Mucosa of descending colon (tissue), 3 donors: ENCODE data around the gene ATAD3B. TPM values are rescaled to one million over a fixed set of nuclear protein-coding genes. Genes with fewer than 3 reads are reported as not detected.

ENCODE experiments used
- ATAC-seq: fragments of 200-7000 bp; cut with Tn5 transposase; one replicate; pipeline ENCODE4 v1.9.1; 2020; ENCODE audit warnings: mild to moderate bottlenecking, moderate library complexity
- DNase-seq, 3 donors: peaks; one replicate each; pipeline ENCODE4 v3.0.0-alpha.2; 2020
- H3K36me3 ChIP-seq: fragments of 200-600 bp; one replicate; pipeline ENCODE4 v1.8.0; 2021; ENCODE audit warnings: low read depth, mild to moderate bottlenecking
- H3K4me1 ChIP-seq: fragments of 200-600 bp; one replicate; pipeline ENCODE4 v1.8.0; 2021; ENCODE audit warnings: low read depth, mild to moderate bottlenecking
- H3K4me3 ChIP-seq: fragments of 200-600 bp; one replicate; pipeline ENCODE4 v1.8.0; 2021; ENCODE audit warnings: mild to moderate bottlenecking
- H3K9me3 ChIP-seq: fragments of 200-600 bp; one replicate; pipeline ENCODE4 v1.8.0; 2021; ENCODE audit warnings: mild to moderate bottlenecking
- intact Hi-C, 2 donors: fragments of 100-400 bp; cut with DNase I in 1 of 2; cut with micrococcal nuclease in 1 of 2; formaldehyde crosslinking; loops; one replicate each; pipeline versions ENCODE4 v1.11.0 to v1.11.1; 2022; cut with DNase I, micrococcal nuclease
- total RNA-seq, 3 donors: library from RNA; stranded (reverse); fragmentation: NEBNext Ultra II Directional in 2 of 3; extraction: Animal tissue kit (Norgen Biotek cat#: 25700) in 2 of 3; gene quantifications; one replicate each; pipeline versions ENCODE4 v1.2.1 to v1.2.4, GENCODE V29; 2021 to 2023
- TF ChIP-seq, protein P1 (sequence below): fragments of 200-600 bp; IDR thresholded peaks from one replicate; pipeline ENCODE4 v1.8.0; 2022; ENCODE audit warnings: antibody characterized with exemption, mild to moderate bottlenecking
- donor health status: DM: no; HTN: no; CAD: no; lungs with moderate emphysema.
- donor health status: DM: no; HTN: no; CAD: no.
- donor health status: DM: no; HTN: yes; CAD: no.

Gene ATAD3B
- total RNA-seq, 3 donors from 2014 or later: 22.8 to 30.9 (median 25.4) TPM

DNA sequence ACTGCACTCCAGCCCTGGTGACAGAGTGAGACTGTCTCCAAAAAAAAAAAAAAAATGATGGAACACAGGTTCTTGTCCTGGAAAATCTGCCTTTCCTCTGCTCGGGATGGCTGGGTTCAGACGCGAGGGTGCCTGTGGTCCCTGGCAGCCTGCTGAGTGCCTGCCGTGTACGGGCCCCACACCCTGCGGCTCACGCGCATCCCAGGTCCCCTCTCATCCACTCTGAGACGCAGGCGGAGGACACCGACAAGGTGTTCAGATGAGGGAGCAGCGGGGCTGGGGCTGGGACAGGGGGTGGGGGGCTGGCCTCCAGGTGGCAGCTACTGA is 46.2 kb upstream of the ATAD3B start:
- TF ChIP-seq, protein P1, sequence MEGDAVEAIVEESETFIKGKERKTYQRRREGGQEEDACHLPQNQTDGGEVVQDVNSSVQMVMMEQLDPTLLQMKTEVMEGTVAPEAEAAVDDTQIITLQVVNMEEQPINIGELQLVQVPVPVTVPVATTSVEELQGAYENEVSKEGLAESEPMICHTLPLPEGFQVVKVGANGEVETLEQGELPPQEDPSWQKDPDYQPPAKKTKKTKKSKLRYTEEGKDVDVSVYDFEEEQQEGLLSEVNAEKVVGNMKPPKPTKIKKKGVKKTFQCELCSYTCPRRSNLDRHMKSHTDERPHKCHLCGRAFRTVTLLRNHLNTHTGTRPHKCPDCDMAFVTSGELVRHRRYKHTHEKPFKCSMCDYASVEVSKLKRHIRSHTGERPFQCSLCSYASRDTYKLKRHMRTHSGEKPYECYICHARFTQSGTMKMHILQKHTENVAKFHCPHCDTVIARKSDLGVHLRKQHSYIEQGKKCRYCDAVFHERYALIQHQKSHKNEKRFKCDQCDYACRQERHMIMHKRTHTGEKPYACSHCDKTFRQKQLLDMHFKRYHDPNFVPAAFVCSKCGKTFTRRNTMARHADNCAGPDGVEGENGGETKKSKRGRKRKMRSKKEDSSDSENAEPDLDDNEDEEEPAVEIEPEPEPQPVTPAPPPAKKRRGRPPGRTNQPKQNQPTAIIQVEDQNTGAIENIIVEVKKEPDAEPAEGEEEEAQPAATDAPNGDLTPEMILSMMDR: no peak
- DNase-seq (peak in 1 of 3 donors; percentile 46), ATAC-seq (no peak)
- Histone ChIP-seq H3K9me3 (no peaks in the 10 kb centered on the region), H3K4me3 (no peak overlapping the region), H3K4me1 (peaks cover 10% of the 10 kb centered on the region), H3K36me3 (no peaks in the 10 kb centered on the region)
- intact Hi-C loops: no loop called here

DNA sequence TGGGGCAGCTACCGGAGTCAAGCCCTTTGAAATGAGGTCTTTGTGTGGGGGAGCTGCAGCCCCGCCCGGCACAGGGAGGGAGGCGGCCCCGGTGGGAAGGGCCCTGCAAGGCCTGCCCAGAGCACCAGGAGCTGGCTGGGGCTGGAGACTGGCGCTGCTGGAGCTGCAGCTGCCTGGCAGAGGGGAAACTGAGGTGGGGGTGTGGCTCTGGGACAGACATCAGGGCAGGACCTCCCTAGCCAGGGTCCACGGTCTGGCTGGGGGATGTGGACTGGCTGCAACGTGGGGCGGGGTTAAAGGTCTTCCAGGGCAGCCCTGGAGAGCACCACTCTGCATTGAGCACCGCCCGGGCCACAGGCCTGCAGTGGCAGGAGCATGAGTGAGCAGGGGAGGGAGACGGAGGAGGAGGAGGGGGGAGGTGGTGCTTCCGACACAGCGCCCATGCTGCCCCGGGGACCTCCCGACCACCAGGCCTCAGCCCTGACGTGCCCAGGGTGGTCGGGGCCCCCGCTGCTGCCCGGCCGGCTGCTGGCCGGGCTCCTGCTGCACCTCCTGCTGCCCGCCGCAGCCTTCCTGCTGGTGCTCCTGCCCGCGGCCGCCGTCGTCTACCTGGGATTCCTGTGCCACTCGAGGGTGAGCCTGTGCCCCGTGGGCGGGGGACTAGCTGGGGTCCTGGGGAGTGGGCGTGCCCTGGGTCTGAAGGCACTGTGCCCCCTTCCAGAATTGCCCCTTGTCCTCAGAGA is 45.6 kb upstream of the ATAD3B start:
- ATAC-seq (peak; percentile 10), DNase-seq (peak in 1 of 3 donors; percentile 50)
- Histone ChIP-seq H3K4me1 (peaks cover 5% of the 10 kb centered on the region), H3K9me3 (no peaks in the 10 kb centered on the region), H3K4me3 (no peak overlapping the region), H3K36me3 (no peaks in the 10 kb centered on the region)
- intact Hi-C loops: no loop called here
- TF ChIP-seq, protein P1: no peak

DNA sequence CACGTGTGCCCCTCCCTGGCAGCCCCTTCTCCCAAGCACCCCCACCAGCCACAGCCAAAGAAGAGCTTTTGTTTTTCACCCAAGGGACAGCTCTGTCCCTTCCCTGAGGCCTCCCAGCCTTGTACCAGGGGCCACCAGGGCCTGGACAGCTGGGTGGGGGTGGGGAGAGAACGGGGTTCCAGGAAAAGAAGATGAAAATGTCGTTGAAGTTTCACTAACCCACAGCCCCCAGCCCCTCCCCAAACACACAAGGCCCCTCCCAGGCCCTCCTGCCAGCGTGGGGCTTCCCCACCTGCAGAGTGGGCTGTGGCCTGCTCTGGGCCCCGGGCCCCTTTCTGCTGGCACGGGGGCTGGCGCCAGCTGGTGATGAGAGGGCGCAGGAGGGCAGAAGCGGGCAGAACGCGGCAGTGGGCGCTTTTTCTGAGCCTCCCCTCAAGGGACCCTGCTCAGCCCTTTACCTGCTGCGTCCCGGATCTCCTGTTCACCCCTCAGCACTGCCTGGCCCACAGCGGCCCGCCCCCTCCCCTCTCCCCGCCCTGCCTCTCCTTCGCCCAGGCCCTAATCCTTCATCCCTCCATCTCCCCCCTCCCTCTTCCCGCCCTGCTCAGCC is 45.0 kb upstream of the ATAD3B start:
- TF ChIP-seq, protein P1: no peak
- no peaks in the 10 kb centered on the region for H3K36me3 ChIP-seq
- DNase-seq: peak in 1 of 3 donors; percentile 22
- H3K9me3 ChIP-seq: no peaks in the 10 kb centered on the region
- intact Hi-C loops: no loop called here
- H3K4me1 ChIP-seq: peaks cover 9% of the 10 kb centered on the region
- H3K4me3 ChIP-seq: no peak overlapping the region
- ATAC-seq: no peak

DNA sequence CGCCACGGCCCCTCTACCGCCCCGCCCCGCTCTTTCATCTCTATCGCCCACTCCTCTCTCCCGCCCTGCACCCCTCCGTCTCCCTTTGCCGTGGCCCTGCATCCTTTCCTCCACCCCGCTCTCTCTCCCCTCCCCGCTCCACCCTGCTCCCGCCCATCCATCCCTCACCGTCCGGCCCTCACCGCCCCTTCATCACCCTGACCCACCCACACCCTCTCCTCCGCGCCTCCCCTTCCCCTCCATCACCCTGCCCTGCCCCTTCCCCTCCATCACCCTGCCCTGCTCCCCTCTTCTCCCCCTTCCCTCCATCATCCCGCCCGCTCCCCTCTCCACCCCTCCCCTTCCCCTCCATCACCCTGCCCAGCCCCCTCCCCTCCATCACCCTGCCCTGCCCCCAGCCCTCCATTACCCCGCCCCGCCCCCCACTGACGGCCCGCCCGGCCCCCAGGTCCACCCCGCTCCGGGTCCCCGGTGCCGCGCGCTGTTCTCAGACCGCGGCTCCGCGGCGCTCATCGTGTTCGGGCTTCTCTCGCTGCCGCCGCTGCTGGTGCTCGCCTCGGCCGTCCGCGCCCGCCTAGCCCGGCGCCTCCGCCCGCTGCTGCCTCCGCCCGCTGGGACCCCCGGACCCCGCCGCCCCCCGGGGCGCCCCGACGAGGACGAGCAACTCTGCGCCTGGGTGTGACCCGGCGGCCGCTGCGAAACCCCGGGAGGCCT is 44.3 kb upstream of the ATAD3B start:
- Histone ChIP-seq H3K4me3 (no peak overlapping the region), H3K4me1 (peaks cover 16% of the 10 kb centered on the region), H3K36me3 (no peaks in the 10 kb centered on the region), H3K9me3 (no peaks in the 10 kb centered on the region)
- intact Hi-C loops: no loop called here
- TF ChIP-seq, protein P1: no peak
- no peak for ATAC-seq
- DNase-seq: peak in 1 of 3 donors; percentile 56

DNA sequence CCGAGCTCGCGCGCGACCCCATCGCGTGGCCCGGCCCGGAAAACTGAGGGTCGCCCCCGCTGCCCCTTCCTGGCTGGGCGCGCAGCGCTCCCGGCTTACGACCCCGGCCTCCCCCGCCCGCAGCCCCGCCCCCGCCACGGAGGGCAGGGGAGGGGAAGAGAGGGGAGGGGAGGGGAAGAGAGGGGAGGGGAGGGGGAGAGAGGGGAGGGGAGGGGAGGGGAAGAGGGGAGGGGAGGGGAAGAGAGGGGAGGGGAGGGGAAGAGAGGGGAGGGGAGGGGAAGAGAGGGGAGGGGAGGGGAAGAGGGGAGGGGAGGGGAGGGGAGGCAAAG is 43.8 kb upstream of the ATAD3B start:
- ATAC-seq (no peak), DNase-seq (no peak)
- intact Hi-C loops: no loop called here
- TF ChIP-seq, protein P1: no peak
- no peak overlapping the region for H3K4me3 ChIP-seq
- H3K4me1 ChIP-seq: peaks cover 21% of the 10 kb centered on the region
- no peaks in the 10 kb centered on the region for H3K36me3 ChIP-seq
- no peaks in the 10 kb centered on the region for H3K9me3 ChIP-seq
